A549 (cell line): ENCODE results near the gene FCSK. TPM values are rescaled to one million over a fixed set of nuclear protein-coding genes. Genes with fewer than 3 reads are reported as not detected.

Experiments used
- ATAC-seq, 2 experiments: fragments of 200-7000 bp in 1 of 2; fragments of >200 bp in 1 of 2; cut with Nextera tagmentation in 1 of 2; cut with Tn5 transposase in 1 of 2; 3 replicates each; pipeline versions ENCODE4 v1.8.0 to v1.9.1; 2018 to 2020; ENCODE audit warnings: mild to moderate bottlenecking in 1 of 2, moderate library complexity in 1 of 2
- CTCF ChIA-PET: fragments of 300-600 bp; sonication (Branson Sonifier 250); formaldehyde crosslinking; extraction: SDS; loops from one replicate; lab custom pipeline; 2021; ENCODE audit warnings: antibody characterized with exemption, inconsistent platforms; lab: Yijun Ruan, JAX
- POLR2A ChIA-PET: fragments of 350-600 bp; formaldehyde crosslinking; extraction: SDS; loops from one replicate; lab custom pipeline; 2021; ENCODE audit warnings: antibody characterized with exemption, inconsistent platforms; lab: Yijun Ruan, JAX
- DNase-seq, 2 experiments: peaks; one replicate each; pipeline versions ENCODE4 v3.0.0 to v3.0.0-alpha.2; 2011 to 2016; ENCODE audit warnings: low read depth in 1 of 2, low spot score in 1 of 2
- FAIRE-seq: peaks from 2 replicates; lab custom pipeline; 2011; peaks lifted over from hg19 to GRCh38; lab: Jason Lieb, UNC
- H3K27ac ChIP-seq, 2 experiments: fragments of >200 bp; sonication (Bioruptor Twin); formaldehyde crosslinking; 3 replicates each; pipeline ENCODE4 v1.5.1; 2016 to 2017
- H3K4me1 ChIP-seq: fragments of >200 bp; sonication (Bioruptor Twin); formaldehyde crosslinking; 3 replicates; pipeline ENCODE4 v1.6.1; 2016
- H3K4me2 ChIP-seq: fragments of >200 bp; sonication (Bioruptor Twin); formaldehyde crosslinking; 3 replicates; pipeline ENCODE4 v1.6.1; 2016
- H3K4me3 ChIP-seq: fragments of >200 bp; sonication (Bioruptor Twin); formaldehyde crosslinking; 3 replicates; pipeline ENCODE4 v1.5.1; 2016
- H3K9me3 ChIP-seq: fragments of >200 bp; sonication (Bioruptor Twin); formaldehyde crosslinking; 3 replicates; pipeline ENCODE4 v1.6.1; 2016
- BCL3 ChIP-seq: fragments of >200 bp; sonication (Bioruptor Twin); formaldehyde crosslinking; IDR thresholded peaks from 3 replicates; pipeline ENCODE4 v1.6.1; 2016
- EHF ChIP-seq: fragments of 250-450 bp; sonication (Bioruptor Pico); IDR thresholded peaks from 2 replicates; pipeline ENCODE4 v1.5.0; 2020; ENCODE audit warnings: mild to moderate bottlenecking
- EHMT2 ChIP-seq: fragments of 200-600 bp; sonication (generic); IDR thresholded peaks from 2 replicates; pipeline ENCODE4 v1.6.1; 2016; ENCODE audit warnings: antibody characterized with exemption, low read depth, mild to moderate bottlenecking, moderate library complexity
- FOSB ChIP-seq: fragments of 250-450 bp; sonication (Bioruptor Pico); IDR thresholded peaks from 2 replicates; pipeline ENCODE4 v1.5.0; 2020; ENCODE audit warnings: mild to moderate bottlenecking, moderate library complexity
- HOXA7 ChIP-seq: fragments of 250-450 bp; sonication (Bioruptor Pico); IDR thresholded peaks from 2 replicates; pipeline ENCODE4 v1.5.0; 2020; ENCODE audit warnings: mild to moderate bottlenecking, moderate library complexity
- JUN ChIP-seq, 2 experiments: fragments of >200 bp; sonication (Bioruptor Twin); formaldehyde crosslinking; IDR thresholded peaks; 2 replicates in 1 of 2; 3 replicates in 1 of 2; pipeline ENCODE4 v1.6.1; 2016 to 2017
- MAZ ChIP-seq: fragments of 150-350 bp; IDR thresholded peaks from 2 replicates; pipeline ENCODE4 v1.6.1; 2014; ENCODE audit warnings: antibody characterized with exemption, low read depth, low read length, borderline replicate concordance
- MYC ChIP-seq: IDR thresholded peaks from 2 replicates; pipeline ENCODE4 v1.6.1; 2012; ENCODE audit warnings: mild to moderate bottlenecking, inconsistent platforms, low read length, improper control_type of control experiment, borderline replicate concordance
- POLR2AphosphoS2 ChIP-seq: conservative IDR thresholded peaks from 2 replicates; pipeline ENCODE4 v1.6.1; 2012; ENCODE audit warnings: low read length, improper control_type of control experiment, inconsistent platforms
- RAD21 ChIP-seq, 2 experiments: fragments of >200 bp in 1 of 2; sonication (Bioruptor Twin) in 1 of 2; formaldehyde crosslinking in 1 of 2; IDR thresholded peaks in 1 of 2; conservative IDR thresholded peaks in 1 of 2; 2 replicates in 1 of 2; 3 replicates in 1 of 2; pipeline ENCODE4 v1.6.1; 2012 to 2018; ENCODE audit warnings: inconsistent platforms in 1 of 2
- RARB ChIP-seq: fragments of 250-450 bp; sonication (Bioruptor Pico); IDR thresholded peaks from 2 replicates; pipeline ENCODE4 v1.8.0; 2021; ENCODE audit warnings: mild to moderate bottlenecking, moderate library complexity
- RFX5 ChIP-seq: fragments of 450-650 bp; IDR thresholded peaks from 2 replicates; pipeline ENCODE4 v1.7.1; 2014; ENCODE audit warnings: antibody characterized with exemption, mild to moderate bottlenecking, moderate library complexity
- SMC3 ChIP-seq: fragments of >200 bp; sonication (Bioruptor Twin); formaldehyde crosslinking; IDR thresholded peaks from 3 replicates; pipeline ENCODE4 v1.6.1; 2018; ENCODE audit warnings: inconsistent platforms
- SREBF2 ChIP-seq: fragments of 450-650 bp; IDR thresholded peaks from 2 replicates; pipeline ENCODE4 v1.6.1; 2014; ENCODE audit warnings: mild to moderate bottlenecking, moderate library complexity
- TFCP2L1 ChIP-seq: fragments of 250-450 bp; sonication (Bioruptor Pico); IDR thresholded peaks from 2 replicates; pipeline ENCODE4 v1.5.0; 2021; ENCODE audit warnings: mild to moderate bottlenecking
- ZFP36 ChIP-seq: fragments of 450-650 bp; IDR thresholded peaks from 2 replicates; pipeline ENCODE4 v1.6.1; 2014; ENCODE audit warnings: borderline replicate concordance; ENCODE audit not compliant: partially characterized antibody
- WGBS: methylation state at CpG from one replicate; pipeline ENCODE4 v1.1.6; 2017; ENCODE audit errors: missing lambda C conversion rate; 5-methylcytosine and 5-hydroxymethylcytosine counted together
- polyA plus RNA-seq, 4 experiments: library from polyadenylated mRNA; depleted of rRNA in 3 of 4; stranded (reverse); fragments of >200 nt; fragmentation: RNase III in 1 of 4; extraction: RNeasy Plus Mini Kit Qiagen cat#74134 plus additional on column Dnase treatment in 1 of 4; gene quantifications; 2 replicates in 3 of 4; 3 replicates in 1 of 4; pipeline ENCODE4 v1.2.3, GENCODE V29; 2011 to 2017
- TF ChIP-seq, protein P1 (sequence below): fragments of >200 bp; sonication (Bioruptor Twin); formaldehyde crosslinking; IDR thresholded peaks from 3 replicates; pipeline ENCODE4 v1.5.1; 2016
- TF ChIP-seq, protein P2 (sequence below): fragments of >200 bp; sonication (Bioruptor Twin); formaldehyde crosslinking; IDR thresholded peaks from 2 replicates; pipeline ENCODE4 v1.6.1; 2016

Gene FCSK
- polyA plus RNA-seq, 2 of the 4 experiments (the other 2 are of a cell fraction), result 5.7 to 6.8 TPM

GRCh38 chr16:70455910-70456309, 1.5 kb downstream of the FCSK start:
- POLR2A ChIA-PET, result interaction anchor here (0.9 kb wide), 1 partner anchor 47 kb away, joined by 4 read pairs; no protein-coding TSS in a partner anchor
- no peaks in the 10 kb centered on the region for H3K9me3 ChIP-seq
- H3K4me2 ChIP-seq, result peak overlapping the region; percentile 95; the same call in 1 of the 3 replicates
- TF ChIP-seq EHMT2 (no peak), RAD21 (conservative IDR thresholded peaks at IDR 0.05 in 1 of 2, IDR thresholded peaks at IDR 0.05 in 1 of 2) (peak in 1 of 2 experiments; percentile 27; a peak in 1 of 5 replicates), SMC3 (0 out of 3 replicates have a peak, but pooled peaks have one; percentile 7)
- TF ChIP-seq, protein P1, sequence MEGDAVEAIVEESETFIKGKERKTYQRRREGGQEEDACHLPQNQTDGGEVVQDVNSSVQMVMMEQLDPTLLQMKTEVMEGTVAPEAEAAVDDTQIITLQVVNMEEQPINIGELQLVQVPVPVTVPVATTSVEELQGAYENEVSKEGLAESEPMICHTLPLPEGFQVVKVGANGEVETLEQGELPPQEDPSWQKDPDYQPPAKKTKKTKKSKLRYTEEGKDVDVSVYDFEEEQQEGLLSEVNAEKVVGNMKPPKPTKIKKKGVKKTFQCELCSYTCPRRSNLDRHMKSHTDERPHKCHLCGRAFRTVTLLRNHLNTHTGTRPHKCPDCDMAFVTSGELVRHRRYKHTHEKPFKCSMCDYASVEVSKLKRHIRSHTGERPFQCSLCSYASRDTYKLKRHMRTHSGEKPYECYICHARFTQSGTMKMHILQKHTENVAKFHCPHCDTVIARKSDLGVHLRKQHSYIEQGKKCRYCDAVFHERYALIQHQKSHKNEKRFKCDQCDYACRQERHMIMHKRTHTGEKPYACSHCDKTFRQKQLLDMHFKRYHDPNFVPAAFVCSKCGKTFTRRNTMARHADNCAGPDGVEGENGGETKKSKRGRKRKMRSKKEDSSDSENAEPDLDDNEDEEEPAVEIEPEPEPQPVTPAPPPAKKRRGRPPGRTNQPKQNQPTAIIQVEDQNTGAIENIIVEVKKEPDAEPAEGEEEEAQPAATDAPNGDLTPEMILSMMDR, result 0 out of 3 replicates have a peak, but pooled peaks have one; percentile 10
- 78% methylated on average over 7 of the region's 7 CpGs for WGBS
- no peak overlapping the region for H3K27ac ChIP-seq
- CTCF ChIA-PET, result interaction anchor here (0.7 to 1.5 kb wide), 4 partner anchors 9 to 21 kb away, joined by 3 to 5 read pairs (median 3); no protein-coding TSS in a partner anchor
- peaks cover 12% of the 10 kb centered on the region; the same call in 2 of the 3 replicates for H3K4me1 ChIP-seq
- no peak for ATAC-seq
- peak in 1 of 2 experiments; percentile 24 for DNase-seq
- H3K4me3 ChIP-seq, result no peak overlapping the region
- FAIRE-seq, result no peak

DNA sequence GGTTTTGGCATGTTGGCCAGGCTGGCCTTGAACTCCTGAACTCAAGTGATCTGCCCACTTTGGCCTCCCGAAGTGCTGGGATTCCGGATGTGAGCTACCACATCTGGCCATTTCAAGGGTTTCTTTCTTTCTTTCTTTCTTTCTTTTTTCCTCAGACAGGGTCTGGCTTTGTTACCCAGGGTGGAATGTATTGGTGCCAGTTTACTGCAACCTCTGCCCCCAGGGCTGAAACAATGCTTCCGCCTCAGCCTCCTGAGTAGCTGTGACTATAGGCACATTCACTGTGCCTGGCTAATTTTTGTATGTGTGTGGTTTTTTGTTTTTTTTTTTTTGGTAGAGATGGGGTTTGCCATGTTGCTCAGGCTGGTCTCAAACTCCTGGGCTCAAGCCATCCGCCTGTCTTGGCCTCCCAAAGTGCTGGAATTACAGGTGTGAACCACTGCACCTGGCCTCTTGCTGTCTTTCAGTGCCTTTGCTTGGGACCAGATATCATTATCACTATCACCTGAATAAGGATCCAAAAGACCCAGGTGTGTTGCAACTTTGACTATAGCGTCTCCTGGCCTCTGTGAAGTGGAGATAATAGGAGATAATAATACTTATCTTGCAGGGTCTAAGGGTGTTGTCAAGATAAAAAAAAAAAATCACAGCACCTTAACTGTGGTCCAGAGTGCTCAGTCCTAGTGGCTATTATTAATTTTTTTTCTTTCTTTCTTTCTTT, 3.2 kb downstream of the FCSK start:
- TF ChIP-seq MYC (no peak), EHMT2 (no peak)
- Histone ChIP-seq H3K4me3 (no peak overlapping the region), H3K4me2 (no peak overlapping the region), H3K9me3 (no peaks in the 10 kb centered on the region), H3K4me1 (peaks cover 12% of the 10 kb centered on the region; the same call in 2 of the 3 replicates), H3K27ac (no peak overlapping the region)
- CTCF ChIA-PET, result interaction anchor here (0.9 to 3.7 kb wide), 3 partner anchors 13 to 76 kb away, joined by 4 to 17 read pairs (median 5); no protein-coding TSS in a partner anchor
- 91% methylated on average over 5 of the region's 5 CpGs for WGBS
- ATAC-seq (no peak), DNase-seq (no peak), FAIRE-seq (no peak)
- POLR2A ChIA-PET, result no interaction called here

DNA sequence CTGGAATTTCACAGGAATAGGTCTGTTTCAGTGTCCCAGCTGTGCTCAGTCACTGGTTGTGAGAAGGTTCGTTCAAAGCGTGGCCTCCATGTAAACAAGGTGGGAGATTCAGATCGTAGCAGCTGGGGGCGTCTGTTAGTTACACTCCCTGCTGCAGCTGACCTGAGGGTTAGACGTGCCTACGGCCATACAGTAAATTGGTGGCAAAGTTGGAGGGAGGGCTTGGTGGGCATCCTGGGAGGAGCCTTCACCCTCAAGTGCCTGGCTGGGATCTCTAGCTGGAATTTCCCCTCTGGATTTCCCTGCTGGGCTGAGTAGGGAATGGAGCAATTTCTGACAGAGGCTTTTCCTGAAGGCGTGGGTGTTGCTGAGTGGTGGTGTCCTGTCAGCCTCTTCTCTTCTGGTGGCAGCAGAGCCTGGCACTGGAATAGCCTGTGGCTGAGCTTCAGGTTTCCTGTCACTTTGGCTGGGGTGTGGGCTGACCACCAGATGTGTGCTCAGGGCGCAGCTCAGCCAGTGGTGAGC, 6.4 kb downstream of the FCSK start:
- no peak overlapping the region for H3K4me3 ChIP-seq
- ChIA-PET POLR2A (interaction anchor here (1.5 to 1.8 kb wide), 2 partner anchors 80 to 114 kb away, joined by 3 to 4 read pairs; partner anchors contain the start of gene DDX19A), CTCF (interaction anchor here (1.1 to 3.7 kb wide), 3 partner anchors 10 to 18 kb away, joined by 3 to 17 read pairs (median 10); no protein-coding TSS in a partner anchor)
- no peak for TF ChIP-seq RFX5
- no peak for TF ChIP-seq FOSB
- no peak for TF ChIP-seq RARB
- TF ChIP-seq SMC3, result no peak
- TF ChIP-seq ZFP36, result no peak
- no peak for TF ChIP-seq EHF (CRISPR knock-in tag)
- no peak for TF ChIP-seq POLR2AphosphoS2
- TF ChIP-seq, protein P2, sequence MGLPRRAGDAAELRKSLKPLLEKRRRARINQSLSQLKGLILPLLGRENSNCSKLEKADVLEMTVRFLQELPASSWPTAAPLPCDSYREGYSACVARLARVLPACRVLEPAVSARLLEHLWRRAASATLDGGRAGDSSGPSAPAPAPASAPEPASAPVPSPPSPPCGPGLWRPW, result no peak
- TF ChIP-seq SREBF2, result no peak
- no peak for TF ChIP-seq MAZ
- no peak for TF ChIP-seq TFCP2L1 (CRISPR knock-in tag)
- no peak for TF ChIP-seq BCL3
- TF ChIP-seq JUN (IDR thresholded peaks at IDR 0.05), result no peak
- TF ChIP-seq HOXA7 (CRISPR knock-in tag), result no peak
- no peak for TF ChIP-seq MYC
- H3K27ac ChIP-seq, result 0 out of 6 replicates have a peak overlapping the region, but pooled peaks of 1 of the 2 experiments have one; percentile 10
- H3K4me1 ChIP-seq, result peaks cover under 1% of the 10 kb centered on the region; the same call in 1 of the 3 replicates
- no peak overlapping the region for H3K4me2 ChIP-seq
- peak; percentile 30 to 54; a peak in 4 of 6 replicates for ATAC-seq
- no peaks in the 10 kb centered on the region for H3K9me3 ChIP-seq
- 70% methylated on average over 8 of the region's 8 CpGs for WGBS
- no peak for FAIRE-seq
- DNase-seq, result no peak
